Cardiac muscle cell (in vitro differentiated cells and primary cell): ENCODE results near the gene NRP1. TPM values are rescaled to one million over a fixed set of nuclear protein-coding genes. Genes with fewer than 3 reads are reported as not detected.
"Not testable (repeated sequence)": the region's sequence is repeated elsewhere in the genome, so short reads cannot be mapped to it uniquely, and the experiment has no call there.

ENCODE experiments used
- DNase-seq, 2 donors: peaks; one replicate each; pipeline versions ENCODE4 v3.0.0 to v3.0.0-alpha.2; 2010 to 2017; ENCODE audit warnings: low read depth in 1 of 2, low spot score in 1 of 2
- H3K27ac ChIP-seq: fragments of 200-600 bp; sonication (generic); 2 replicates; pipeline ENCODE4 v1.5.1; 2016
- H3K27me3 ChIP-seq: fragments of 200-600 bp; sonication (generic); 2 replicates; pipeline ENCODE4 v1.6.0; 2016; ENCODE audit warnings: control low read depth
- H3K36me3 ChIP-seq: fragments of 200-600 bp; sonication (generic); 2 replicates; pipeline ENCODE4 v1.5.1; 2016; ENCODE audit warnings: control low read depth
- H3K4me1 ChIP-seq: fragments of 200-600 bp; sonication (generic); 2 replicates; pipeline ENCODE4 v1.8.1; 2017; ENCODE audit warnings: low read depth, mild to moderate bottlenecking, mixed run types
- H3K4me3 ChIP-seq: fragments of 200-600 bp; sonication (generic); 2 replicates; pipeline ENCODE4 v1.5.1; 2016; ENCODE audit warnings: mild to moderate bottlenecking
- H3K9me3 ChIP-seq: fragments of 200-600 bp; sonication (generic); 2 replicates; pipeline ENCODE4 v1.5.1; 2017; ENCODE audit warnings: low read depth, mild to moderate bottlenecking, control low read depth
- CTCF ChIP-seq: IDR thresholded peaks from 2 replicates; pipeline ENCODE4 v1.5.1; 2012; ENCODE audit warnings: low read depth, mild to moderate bottlenecking, low read length
- polyA plus RNA-seq: library from polyadenylated mRNA; unstranded; fragments of >200 nt; fragmentation: Nextera tagmentation; extraction: Ambion mirVana; gene quantifications from 2 replicates; pipeline ENCODE4 v1.2.1, GENCODE V29; 2016
- total RNA-seq: library from RNA; depleted of rRNA; stranded (reverse); fragments of >200 nt; gene quantifications from 2 replicates; pipeline ENCODE4 v1.2.3, GENCODE V29; 2016

The NRP1 gene
- total and polyA plus RNA-seq, 2 experiments from 2014 or later, result 145 to 327 TPM

- DNase-seq, result no peak
- no peak overlapping the region for H3K27ac ChIP-seq
- no peak for TF ChIP-seq CTCF
- H3K27me3 ChIP-seq, result no peaks in the 10 kb centered on the region
- no peak overlapping the region for H3K4me3 ChIP-seq
- peaks cover 23% of the 10 kb centered on the region for H3K4me1 ChIP-seq
- peaks cover 37% of the 10 kb centered on the region for H3K36me3 ChIP-seq
- H3K9me3 ChIP-seq, result no peaks in the 10 kb centered on the region
Observed at GRCh38 chr10:33227489-33227888, 107.0 kb downstream of the NRP1 start.

GRCh38 chr10:33224251-33224965 lies 110.1 kb downstream of the NRP1 start:
- Histone ChIP-seq H3K4me1 (peaks cover 11% of the 10 kb centered on the region), H3K36me3 (peaks cover 64% of the 10 kb centered on the region), H3K9me3 (no peaks in the 10 kb centered on the region), H3K4me3 (no peak overlapping the region), H3K27ac (peak overlapping the region; percentile 52), H3K27me3 (no peaks in the 10 kb centered on the region)
- no peak for DNase-seq
- TF ChIP-seq CTCF, result no peak

- no peak overlapping the region for H3K4me3 ChIP-seq
- H3K9me3 ChIP-seq, result no peaks in the 10 kb centered on the region
- no peak for TF ChIP-seq CTCF
- peak in 1 of 2 donors; percentile 42 for DNase-seq
- H3K27me3 ChIP-seq, result no peaks in the 10 kb centered on the region
- peak overlapping the region; percentile 52 for H3K27ac ChIP-seq
- H3K36me3 ChIP-seq, result peaks cover 74% of the 10 kb centered on the region
- peaks cover 1% of the 10 kb centered on the region for H3K4me1 ChIP-seq
Observed at GRCh38 chr10:33223326-33224000, 111.0 kb downstream of the NRP1 start.

GRCh38 chr10:33222304-33222703 lies 112.2 kb downstream of the NRP1 start:
- H3K27me3 ChIP-seq, H3K4me1 ChIP-seq, H3K9me3 ChIP-seq, H3K4me3 ChIP-seq, H3K27ac ChIP-seq, DNase-seq: not testable (repeated sequence)
- H3K36me3 ChIP-seq, result peaks cover 83% of the 10 kb centered on the region

GRCh38 chr10:33217854-33218253 lies 116.6 kb downstream of the NRP1 start:
- no peaks in the 10 kb centered on the region for H3K9me3 ChIP-seq
- H3K4me3 ChIP-seq, result no peak overlapping the region
- H3K4me1 ChIP-seq, result no peaks in the 10 kb centered on the region
- no peak for TF ChIP-seq CTCF
- H3K27ac ChIP-seq, result no peak overlapping the region
- H3K36me3 ChIP-seq, result peaks cover 91% of the 10 kb centered on the region
- no peak for DNase-seq
- H3K27me3 ChIP-seq, result no peaks in the 10 kb centered on the region

GRCh38 chr10:33216661-33217427 lies 117.6 kb downstream of the NRP1 start:
- no peaks in the 10 kb centered on the region for H3K4me1 ChIP-seq
- no peak overlapping the region for H3K27ac ChIP-seq
- no peak for DNase-seq
- H3K36me3 ChIP-seq, result peaks cover 92% of the 10 kb centered on the region
- H3K4me3 ChIP-seq, result no peak overlapping the region
- no peak for TF ChIP-seq CTCF
- H3K9me3 ChIP-seq, result no peaks in the 10 kb centered on the region
- H3K27me3 ChIP-seq, result no peaks in the 10 kb centered on the region
